ENCODE results near the gene DNASE1L2.

DNASE1L2 gene

DNA sequence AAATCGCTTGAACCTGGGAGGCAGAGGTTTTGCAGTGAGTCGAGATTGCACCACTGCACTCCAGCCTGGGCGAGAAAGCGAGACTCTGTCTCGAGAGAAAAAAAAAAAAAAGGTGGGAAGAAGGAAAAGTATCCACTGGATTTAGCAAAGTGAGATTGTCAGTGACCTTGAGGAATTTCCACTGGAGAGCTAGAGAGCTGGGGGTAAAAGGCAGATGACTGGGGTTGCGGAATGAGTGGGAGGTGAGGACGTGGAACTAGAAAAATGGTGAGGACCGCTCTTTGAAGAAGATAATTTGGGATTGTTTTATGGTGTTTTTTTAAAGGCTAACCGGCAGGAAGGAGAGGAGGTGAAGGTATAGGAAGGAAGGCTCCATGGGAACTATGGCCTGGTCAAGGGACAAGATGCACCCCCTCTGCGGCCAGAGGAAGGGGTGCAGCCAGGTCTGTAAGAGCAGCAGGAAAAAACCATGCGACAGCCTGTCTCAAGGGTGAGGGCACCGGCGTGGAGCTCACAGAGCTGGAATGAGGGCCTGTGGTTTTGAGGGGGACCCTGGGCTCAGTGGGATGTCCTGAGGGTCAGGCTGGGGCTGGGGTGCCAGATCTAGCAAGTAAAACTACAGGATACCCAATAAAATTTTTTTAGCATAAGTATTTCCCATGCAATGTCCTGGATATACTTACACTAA is 31.7 kb upstream of the DNASE1L2 start:
- no peak for DNase-seq

DNA sequence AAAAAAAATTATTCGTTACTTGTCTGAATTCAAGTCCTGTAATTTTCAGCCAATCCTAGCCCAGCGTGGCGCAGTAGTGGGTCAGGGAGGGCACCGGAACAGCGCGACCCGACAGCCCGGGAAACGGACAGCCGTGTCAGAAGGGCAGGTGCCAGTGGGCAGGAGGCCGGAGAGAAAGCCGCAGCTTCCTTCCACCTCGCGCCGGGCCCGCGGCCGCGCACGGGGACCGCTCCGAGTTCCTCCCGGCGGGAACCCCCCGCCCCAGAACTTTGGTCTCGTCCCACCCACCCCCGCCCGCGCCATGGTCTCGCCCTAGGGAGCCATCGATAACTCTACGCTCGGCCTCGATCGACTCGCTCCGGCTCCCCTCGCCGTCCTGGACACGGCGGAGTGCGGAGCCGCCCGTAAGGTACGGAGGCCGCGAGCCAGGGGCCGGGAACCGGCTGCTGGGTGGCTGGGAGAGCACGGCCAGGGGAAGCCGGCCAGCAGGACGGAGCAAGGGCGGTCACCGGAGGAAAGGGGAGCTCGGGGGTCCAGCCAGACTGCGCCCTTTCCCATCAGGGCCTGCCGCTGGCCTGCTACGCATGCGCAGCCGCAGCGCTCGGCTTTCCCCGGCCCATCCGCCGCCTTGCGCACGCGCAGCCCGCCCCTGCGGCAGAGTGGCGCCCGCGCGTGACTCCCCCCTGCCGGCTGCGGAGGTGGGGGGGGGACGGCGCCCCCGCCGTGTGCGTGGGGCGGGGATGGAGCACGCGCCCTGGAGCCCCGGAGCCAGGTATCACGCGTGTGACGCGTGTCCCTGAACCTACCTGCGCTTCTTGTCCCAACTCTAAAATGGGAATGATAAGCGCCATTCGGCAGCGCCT is 30.9 kb upstream of the DNASE1L2 start, which contains the start of gene MLST8:
TSS of gene MLST8 (plus strand) at position 351 of the 863 bp plus-strand sequence. CDS start 632 bp downstream, outside the sequence.
- peak; percentile 85 for DNase-seq

DNA sequence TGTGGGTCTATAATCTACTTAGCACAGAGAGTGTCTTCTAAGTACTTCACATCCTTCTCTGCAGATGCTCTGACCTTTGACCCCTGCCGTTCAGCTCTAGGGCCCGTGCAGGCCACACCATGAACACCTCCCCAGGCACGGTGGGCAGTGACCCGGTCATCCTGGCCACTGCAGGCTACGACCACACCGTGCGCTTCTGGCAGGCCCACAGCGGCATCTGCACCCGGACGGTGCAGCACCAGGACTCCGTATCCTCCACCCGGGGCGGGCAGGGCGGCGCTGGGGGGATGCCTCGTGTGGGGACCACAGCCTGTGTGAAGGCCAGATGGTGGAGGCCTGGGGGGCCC is 30.3 kb upstream of the DNASE1L2 start:
- no peak for DNase-seq

DNA sequence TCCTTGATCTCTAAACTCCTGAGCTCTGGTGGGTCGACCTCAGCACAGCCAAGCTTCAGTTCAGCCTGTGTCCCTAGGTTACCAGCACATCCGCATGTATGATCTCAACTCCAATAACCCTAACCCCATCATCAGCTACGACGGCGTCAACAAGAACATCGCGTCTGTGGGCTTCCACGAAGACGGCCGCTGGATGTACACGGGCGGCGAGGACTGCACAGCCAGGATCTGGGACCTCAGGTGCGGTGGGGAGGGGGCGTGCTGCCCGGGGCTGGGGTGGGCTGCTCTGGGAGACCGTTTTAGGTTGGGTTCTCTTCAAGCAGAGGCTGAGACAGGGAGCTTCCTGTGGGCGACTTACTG is 29.8 kb upstream of the DNASE1L2 start:
- no peak for DNase-seq

DNA sequence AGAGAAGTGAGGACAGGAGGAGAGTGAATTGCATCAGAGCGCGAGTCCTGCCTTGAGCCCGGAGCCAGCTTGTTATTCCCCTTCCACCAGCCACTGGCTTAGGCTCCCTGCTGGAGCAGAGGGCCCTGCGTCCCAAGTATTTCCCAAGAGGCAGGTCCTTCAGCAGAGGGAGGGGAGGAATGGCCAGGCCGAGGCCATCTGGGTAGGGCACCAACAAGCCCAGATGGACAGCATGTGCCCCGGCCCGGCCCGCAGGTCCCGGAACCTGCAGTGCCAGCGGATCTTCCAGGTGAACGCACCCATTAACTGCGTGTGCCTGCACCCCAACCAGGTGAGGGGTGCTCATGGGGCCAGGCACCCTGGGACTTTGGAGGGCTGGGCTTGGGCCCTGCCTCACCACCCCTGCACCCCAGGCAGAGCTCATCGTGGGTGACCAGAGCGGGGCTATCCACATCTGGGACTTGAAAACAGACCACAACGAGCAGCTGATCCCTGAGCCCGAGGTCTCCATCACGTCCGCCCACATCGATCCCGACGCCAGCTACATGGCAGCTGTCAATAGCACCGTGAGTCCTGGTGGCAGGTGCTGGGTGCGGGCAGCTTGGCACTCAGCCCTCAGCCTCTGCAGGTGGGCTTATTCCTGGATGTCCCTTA is 29.3 kb upstream of the DNASE1L2 start:
- DNase-seq, result no peak

DNA sequence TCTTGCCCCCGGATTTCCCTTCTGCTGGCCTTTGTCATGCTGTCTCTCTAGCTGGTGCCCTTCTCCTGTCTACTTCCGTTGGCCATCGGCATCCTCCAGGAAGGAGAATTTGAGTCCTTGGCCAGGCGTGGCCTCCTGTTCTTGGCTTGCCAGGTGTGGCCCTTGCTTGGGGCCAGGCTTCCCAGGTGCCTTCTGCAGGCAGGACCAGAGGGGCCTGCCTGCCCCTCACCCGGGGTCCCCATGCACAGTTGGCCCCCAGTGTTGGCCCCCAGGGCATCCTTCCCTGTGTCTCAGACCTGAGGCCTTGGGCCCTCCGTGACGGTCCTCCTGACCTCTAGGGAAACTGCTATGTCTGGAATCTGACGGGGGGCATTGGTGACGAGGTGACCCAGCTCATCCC is 28.4 kb upstream of the DNASE1L2 start:
- DNase-seq, result no peak

DNA sequence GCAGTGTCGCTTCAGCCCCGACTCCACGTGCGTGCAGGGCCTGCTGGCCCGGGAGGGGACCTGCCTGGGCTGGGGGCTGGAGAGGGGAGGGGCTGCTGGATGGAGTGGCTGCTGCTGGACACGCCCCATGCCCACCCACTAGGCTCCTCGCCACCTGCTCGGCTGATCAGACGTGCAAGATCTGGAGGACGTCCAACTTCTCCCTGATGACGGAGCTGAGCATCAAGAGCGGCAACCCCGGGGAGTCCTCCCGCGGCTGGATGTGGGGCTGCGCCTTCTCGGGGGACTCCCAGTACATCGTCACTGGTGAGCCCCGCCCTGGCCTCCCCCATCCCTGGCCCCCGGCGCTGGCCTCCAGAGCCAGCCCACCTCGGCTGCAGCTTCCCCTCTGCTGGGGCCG is 27.9 kb upstream of the DNASE1L2 start:
- DNase-seq, result no peak

DNA sequence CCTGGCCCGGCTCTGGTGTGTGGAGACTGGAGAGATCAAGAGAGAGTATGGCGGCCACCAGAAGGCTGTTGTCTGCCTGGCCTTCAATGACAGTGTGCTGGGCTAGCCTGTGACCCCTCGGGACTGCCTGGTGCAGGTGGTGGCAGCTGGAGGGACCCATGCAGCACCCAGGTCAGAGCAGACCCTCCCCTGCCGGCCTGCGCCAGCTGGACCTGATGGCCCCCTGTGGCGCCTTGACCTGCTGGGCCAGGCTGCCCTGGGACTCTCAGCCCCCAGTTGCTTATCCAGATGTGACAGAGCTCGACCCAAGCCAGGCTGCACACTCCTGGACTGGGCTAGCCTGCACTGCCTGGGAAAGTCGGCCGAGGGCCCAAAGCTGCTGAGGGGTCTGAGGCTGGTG is 27.5 kb upstream of the DNASE1L2 start:
- no peak for DNase-seq

DNA sequence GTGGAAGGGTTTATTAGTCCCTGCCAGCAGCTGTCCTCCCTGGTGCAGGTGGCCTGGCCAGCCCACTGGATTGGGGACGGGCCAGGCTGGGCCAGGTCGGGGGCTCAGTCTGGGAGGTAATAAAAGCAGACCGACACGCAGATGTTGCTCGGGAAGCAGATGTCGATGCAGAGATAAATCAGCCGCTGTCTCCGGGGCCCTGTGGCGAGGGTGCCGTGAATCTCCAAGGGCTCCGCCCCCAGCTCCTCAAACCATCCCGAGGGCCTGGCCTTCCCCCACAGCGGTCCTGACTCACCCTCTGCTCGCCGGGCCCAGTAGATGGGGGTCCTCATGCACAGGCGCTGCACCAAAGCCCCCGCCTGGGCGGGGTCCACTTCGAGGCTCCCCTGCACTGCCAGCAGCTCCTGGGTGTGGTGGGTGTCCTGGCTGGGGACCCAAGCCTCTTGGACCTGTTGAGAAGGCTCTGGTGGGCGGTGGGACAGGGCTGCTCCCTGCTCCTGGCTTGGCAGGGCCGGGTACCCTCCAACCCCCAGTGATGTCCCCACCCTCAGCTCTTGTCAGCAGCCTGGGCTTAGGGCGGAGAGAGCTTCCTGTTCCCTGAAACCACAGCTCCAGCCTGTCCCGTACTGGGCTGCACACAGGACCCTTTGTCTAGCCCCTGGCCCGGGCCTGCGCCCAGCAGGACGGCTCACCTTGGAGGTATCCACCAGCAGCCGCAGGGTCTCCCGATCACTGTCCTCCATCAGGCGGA is 26.8 kb upstream of the DNASE1L2 start:
- no peak for DNase-seq

DNA sequence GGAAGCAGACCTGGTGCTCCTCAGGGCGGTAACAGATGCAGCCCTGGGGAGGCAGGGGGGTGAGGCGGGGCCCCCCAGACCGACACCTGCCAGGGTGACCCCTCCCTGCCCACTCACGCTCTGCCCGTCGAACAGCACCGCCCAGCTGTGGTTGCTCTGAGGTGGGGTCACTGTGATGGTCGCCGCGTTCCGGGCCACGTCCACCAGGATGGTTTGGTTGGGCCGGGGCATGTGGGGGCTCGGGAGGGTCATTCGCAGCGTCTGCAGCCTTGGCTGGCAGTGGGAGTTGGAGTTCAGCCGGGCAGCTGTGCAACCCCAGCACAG is 26.3 kb upstream of the DNASE1L2 start:
- no peak for DNase-seq

DNA sequence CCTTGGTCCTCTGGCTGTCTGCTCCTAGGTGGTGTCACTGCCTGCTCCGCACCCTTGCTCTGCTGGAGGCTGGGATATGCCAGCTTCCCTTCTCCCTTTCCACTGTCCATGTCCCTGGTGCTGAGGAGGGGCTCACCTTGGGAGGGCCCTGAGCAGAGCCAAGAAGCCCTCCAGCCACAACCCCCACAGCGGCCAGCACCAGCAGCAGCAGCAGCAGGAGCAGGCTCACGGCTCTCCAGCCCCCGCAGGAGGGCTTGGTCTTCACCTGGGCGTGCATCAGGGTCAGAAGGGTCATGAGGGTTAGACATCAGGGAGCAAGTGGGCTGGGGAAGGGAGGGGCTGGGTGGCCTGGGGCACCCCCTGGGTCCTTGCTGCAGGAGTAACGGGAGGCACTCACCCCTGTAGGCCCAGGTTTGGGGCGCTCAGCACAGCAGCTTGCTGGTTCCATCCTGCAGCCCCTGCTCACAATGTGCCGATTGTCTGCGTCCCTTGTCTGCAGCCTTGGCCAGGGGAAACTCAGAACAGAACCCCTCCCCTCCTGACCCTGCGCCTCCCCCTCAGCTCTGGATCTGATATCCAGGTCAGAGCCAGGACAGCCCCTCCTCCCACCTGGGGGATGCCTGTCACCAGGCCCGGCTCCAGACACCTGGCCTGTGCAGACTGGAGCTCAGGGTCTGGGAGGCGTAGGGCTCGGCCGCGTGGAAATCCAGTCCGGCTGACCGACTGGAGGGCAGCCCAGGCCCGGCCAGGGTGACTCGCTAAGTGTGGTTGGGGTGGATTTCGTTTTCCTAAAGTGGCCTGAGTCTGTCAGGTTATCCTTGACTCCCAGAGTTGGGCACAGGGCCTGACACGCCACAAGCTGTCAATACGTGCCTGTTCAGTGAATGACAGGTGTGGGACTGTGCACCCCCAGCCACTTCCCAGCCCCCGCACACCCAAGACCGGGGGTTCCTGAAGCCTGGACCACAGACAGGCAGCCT is 25.6 kb upstream of the DNASE1L2 start, which contains the start of gene BRICD5:
TSS of gene BRICD5 (minus strand) at position 478 of the 980 bp plus-strand sequence. CDS start at position 448, 30 bp downstream.
- DNase-seq, result no peak

DNA sequence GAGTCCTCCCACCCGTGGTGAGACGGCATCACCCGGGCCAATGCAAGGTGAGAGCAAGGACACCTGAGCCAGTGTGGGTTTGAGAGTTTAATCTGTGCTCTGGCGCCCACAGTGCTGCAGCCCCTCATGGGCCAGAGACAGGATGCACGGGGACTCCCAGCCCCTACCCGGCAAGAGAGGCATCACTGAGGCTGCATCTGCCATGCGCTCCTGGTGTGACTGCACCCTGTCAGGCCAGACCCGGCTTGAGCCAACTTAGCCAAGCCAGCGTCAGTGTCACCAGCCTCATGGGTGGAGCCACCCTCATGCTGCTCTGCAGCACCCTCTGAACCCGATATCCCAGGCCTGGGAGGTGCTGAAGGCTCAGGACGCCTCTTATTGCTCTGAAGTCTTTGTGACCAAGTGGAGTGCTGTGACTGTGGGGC is 24.3 kb upstream of the DNASE1L2 start:
- DNase-seq, result no peak

DNA sequence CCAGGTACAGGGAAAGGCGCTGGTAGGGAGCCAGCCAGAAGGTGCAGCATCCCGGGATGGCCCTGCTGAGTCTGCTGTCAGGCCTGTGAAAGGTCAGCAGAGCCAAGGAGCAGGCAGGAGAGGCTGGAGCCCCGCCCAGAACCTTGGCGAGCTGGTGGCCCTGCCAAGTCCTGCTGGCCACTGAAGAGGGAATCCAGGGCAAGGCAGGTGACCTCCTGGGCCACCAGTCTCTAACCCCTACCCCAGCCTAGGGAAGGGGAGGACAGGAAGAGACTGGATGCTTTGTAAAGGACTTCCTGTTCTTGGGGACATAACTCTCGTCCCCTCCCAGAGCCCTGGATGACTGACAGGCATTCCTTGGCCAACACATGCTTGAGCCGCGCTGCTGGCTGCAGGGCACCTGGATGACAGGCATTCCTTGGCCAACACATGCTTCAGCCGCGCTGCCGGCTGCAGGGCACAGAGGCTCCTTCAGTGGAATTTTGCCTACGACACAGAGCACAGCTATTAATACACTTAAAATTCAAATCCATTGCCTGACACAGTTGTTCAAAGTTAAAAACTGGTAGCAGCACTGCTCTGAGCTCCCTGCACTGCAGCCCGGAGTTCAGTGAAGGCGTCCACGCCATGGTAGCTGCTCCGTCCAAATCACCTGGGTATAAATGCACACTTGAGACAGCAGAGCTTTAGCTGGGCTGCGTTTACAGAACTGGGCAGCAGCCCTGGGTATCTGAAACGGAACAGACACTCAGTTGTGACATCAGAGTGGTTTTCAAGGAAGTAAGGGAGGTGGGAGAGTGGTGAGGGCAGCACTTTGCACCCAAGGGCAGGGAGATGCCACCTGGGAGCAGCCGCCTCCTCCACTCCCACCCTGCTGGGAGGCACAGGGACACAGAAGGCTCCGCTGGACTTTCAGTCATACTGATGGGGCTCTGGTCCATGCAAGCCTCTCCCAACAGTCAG is 23.6 kb upstream of the DNASE1L2 start:
- DNase-seq, result no peak

DNA sequence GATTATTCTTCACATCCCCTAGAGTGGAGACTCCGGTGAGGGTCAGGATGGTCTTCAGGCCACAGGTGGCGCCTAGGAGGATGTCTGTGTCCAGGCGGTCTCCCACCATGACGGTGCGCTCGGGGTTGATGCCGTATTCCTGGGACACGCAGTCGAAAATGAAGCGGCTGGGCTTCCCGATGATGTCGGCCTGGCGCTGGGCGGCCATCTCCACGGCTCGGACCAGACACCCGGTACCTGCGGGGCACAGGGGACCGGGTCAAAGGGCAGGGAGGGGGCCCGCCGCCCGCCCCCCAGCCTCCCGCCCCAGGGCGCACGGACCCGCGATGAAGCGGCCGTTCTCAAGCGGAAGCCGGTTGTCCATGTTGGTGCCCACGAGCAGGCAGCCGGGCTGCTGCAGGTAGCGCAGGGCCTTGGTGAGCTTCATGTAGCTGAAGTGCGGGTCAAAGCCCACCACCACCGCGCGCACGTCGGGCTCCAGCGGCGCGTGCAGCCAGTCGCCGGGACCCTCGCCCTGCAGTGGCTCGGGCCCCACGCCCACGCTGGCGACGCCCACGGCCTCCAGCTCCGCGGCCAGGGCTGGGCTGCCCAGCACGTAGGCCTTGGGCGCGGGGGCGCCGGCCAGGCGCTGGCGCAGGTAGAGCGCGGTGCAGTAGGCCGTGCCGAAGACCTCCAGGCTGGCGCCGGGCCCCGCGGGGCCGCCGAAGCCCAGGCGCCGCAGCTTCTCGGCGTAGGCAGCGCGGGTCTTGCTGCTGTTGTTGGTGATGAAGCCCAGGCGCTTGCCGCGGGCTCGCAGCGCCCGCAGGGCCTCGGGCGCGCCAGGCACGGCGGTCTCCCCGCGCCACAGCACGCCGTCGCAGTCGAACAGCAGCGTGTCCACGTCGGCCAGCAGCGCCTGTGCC is 22.2 kb upstream of the DNASE1L2 start:
- DNase-seq, result no peak

DNA sequence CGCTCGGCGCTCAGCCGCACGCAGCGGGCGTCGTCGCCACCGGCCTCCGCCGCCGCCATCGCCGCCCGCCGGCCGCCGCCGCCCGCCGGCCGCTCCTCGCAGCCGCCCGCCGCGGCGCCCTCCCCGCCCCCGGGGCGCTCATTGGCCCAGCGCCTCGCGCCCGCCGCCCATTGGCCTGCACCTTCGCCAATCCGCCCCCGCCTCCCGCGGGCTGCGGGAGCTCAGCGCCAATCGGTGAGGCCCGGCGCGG is 21.6 kb upstream of the DNASE1L2 start, which contains the start of gene PGP:
TSS of gene PGP (minus strand) at position 122 of the 250 bp plus-strand sequence. CDS start at position 59, 63 bp downstream.
- DNase-seq, result no peak

DNA sequence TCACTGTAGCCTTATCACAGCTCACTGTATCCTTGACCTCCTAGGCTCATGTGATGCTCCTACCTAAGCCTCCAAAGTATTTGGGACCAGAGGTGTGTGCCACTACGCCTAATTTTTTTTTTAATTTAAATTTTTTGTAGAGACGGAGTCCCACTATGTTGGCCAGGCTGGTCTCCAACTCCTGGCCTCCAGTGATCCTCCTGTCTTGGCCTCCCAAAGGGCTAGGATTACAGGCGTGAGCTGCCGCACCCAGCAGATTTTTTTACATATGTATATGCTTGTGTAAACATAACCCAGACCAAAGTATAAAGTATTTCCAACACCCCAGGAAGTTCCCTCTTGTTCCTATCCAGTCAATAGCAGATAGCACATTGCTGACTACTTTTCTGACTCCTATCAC is 19.9 kb upstream of the DNASE1L2 start:
- DNase-seq, result no peak

DNA sequence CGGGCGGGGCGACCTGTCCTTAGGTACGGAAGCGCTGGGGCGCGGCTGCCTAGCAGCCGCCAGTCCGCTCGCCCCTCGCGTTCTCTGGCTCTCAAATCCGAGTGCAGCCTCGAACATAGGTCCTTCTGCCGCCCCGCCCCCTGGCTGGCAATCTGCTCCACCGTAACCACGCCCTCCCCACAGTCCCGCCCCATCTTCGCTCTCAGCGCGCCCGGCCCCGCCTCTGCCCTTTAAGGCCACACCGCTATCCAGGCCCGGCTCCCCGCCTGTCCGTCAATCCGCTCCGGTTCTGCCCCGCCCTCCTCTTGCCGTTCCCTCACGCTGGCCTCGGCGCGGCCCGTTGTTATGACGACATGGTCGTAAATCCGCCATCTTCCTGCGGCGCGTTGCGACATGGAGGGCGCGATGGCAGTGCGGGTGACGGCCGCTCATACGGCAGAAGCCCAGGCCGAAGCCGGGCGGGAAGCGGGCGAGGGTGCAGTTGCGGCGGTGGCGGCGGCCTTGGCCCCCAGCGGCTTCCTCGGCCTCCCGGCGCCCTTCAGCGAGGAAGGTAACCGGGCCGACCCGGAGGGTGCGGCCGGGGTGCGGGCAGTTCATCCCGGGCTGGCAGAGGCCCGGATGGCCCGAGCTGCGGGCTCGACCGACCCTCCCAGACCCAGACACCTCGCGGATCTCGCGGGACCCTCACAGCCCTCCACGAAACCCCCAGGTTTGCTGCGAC is 12.9 kb upstream of the DNASE1L2 start, which contains the start of gene E4F1:
TSS of gene E4F1 (plus strand) at position 371 of the 721 bp plus-strand sequence. CDS start at position 394, 23 bp downstream.
- DNase-seq, result peak; percentile 100

DNA sequence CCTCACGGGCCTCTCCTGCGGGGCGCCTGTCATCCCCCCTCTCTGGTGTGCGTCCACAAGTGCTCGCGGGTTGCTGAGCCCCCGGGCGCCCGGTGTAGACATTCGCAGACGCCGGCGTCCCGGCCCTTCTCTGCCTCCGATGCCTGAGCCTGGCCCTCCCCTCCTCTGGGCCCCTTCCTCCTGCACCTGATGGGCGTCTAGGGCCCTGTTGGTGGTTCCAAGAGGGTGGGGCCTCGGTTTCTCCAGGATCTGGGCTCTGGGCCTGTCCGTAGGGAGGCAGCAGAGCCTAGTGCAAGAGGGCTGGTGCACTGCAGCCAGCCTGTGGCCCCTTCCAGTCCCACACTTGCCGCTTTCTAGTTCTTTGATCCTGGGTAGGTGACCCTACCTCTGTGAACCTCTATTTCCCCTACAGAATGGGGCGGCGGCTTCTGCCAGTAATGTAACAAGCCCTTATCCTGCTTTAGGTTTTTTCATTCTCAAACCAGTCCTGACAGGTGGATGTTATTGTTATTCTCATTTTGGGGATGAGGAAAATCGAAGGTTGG is 12.2 kb upstream of the DNASE1L2 start:
- no peak for DNase-seq

Measured in stimulated activated CD4-positive, alpha-beta T cell treated with anti-CD3 and anti-CD28 coated beads, Interleukin-1b, Interleukin-23, amount 100 ng/mL, for 48 hours (primary cell).